ENCODE results near the gene NOTCH2.

NOTCH2 gene

GRCh38 chr1:119953266-119953998, 116.0 kb downstream of the NOTCH2 start:
- no peak overlapping the region for H3K27ac ChIP-seq
- H3K4me1 ChIP-seq = no peaks in the 10 kb centered on the region
- no peaks in the 10 kb centered on the region for H3K36me3 ChIP-seq (ENCODE audit: control insufficient read depth, insufficient read depth, low read length)
- H3K9me3 ChIP-seq (ENCODE audit: control insufficient read depth, low read length) = no peaks in the 10 kb centered on the region
- H3K9ac ChIP-seq = no peak overlapping the region
- no peak overlapping the region for H2AFZ ChIP-seq
- no peak overlapping the region for H3K4me2 ChIP-seq (ENCODE audit: low read length)
- H3K27me3 ChIP-seq (ENCODE audit: control insufficient read depth, insufficient read depth, low read length) = no peaks in the 10 kb centered on the region
- no peaks in the 10 kb centered on the region for H3K79me2 ChIP-seq
- H3K4me3 ChIP-seq (ENCODE audit: low read depth, low read length) = no peak overlapping the region
- TF ChIP-seq CTCF (IDR thresholded peaks at IDR 0.05) = no peak

DNA sequence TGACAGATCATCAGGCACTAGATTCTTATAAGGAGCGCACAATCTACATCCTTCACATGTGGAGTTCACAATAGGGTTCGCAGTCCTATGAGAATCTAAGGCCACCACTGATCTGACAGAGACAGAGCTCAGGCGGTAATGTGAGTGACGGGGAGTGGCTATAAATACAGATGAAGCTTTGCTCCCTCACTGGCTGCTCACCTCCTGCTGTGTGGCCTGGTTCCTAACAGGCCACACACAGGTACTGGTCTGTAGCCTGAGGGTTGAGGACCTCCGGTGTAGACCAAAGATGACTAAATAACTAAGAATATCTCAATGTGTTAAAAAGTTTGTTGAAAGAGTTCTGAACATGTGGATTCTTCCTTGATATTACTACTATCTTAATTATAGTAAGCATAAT, 117.0 kb downstream of the NOTCH2 start:
- H3K4me2 ChIP-seq (ENCODE audit: low read length) = no peak overlapping the region
- no peaks in the 10 kb centered on the region for H3K4me1 ChIP-seq
- no peak overlapping the region for H2AFZ ChIP-seq
- H3K79me2 ChIP-seq = no peaks in the 10 kb centered on the region
- no peak overlapping the region for H3K9ac ChIP-seq
- no peak overlapping the region for H3K27ac ChIP-seq
- H3K27me3 ChIP-seq (ENCODE audit: control insufficient read depth, insufficient read depth, low read length) = no peaks in the 10 kb centered on the region
- TF ChIP-seq CTCF (IDR thresholded peaks at IDR 0.05) = no peak
- H3K4me3 ChIP-seq (ENCODE audit: low read depth, low read length) = no peak overlapping the region
- no peaks in the 10 kb centered on the region for H3K36me3 ChIP-seq (ENCODE audit: control insufficient read depth, insufficient read depth, low read length)
- H3K9me3 ChIP-seq (ENCODE audit: control insufficient read depth, low read length) = no peaks in the 10 kb centered on the region

- no peaks in the 10 kb centered on the region for H3K4me1 ChIP-seq
- TF ChIP-seq CTCF (IDR thresholded peaks at IDR 0.05) = peak; percentile 71
- H3K79me2 ChIP-seq = no peaks in the 10 kb centered on the region
- H3K27me3 ChIP-seq (ENCODE audit: control insufficient read depth, insufficient read depth, low read length) = no peaks in the 10 kb centered on the region
- no peak overlapping the region for H2AFZ ChIP-seq
- H3K36me3 ChIP-seq (ENCODE audit: control insufficient read depth, insufficient read depth, low read length) = no peaks in the 10 kb centered on the region
- H3K4me3 ChIP-seq (ENCODE audit: low read depth, low read length) = no peak overlapping the region
- no peak overlapping the region for H3K27ac ChIP-seq
- H3K4me2 ChIP-seq (ENCODE audit: low read length) = no peak overlapping the region
- no peak overlapping the region for H3K9ac ChIP-seq
- no peaks in the 10 kb centered on the region for H3K9me3 ChIP-seq (ENCODE audit: control insufficient read depth, low read length)
Measured at GRCh38 chr1:119948342-119949214, 120.9 kb downstream of the NOTCH2 start.

DNA sequence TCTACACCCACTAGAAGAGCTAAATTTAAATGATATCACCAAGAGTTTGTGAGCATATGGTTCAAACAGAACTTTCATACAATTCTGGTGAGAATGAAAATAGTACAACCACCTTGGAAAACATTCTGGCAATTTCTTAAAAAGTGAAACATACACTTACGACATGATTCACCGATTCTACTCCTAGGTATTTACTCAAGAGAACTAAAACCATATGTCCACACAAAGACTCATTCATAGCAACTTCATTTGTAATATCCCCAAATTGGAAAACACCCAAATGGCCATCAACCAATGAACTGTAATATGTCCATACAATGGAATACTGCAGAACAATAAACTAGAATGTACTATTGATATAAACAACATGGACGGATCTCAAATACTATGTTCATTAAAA, 122.0 kb downstream of the NOTCH2 start:
- Histone ChIP-seq H3K79me2 (no peaks in the 10 kb centered on the region), H3K4me3 (ENCODE audit: low read depth, low read length) (no peak overlapping the region), H3K4me2 (ENCODE audit: low read length) (no peak overlapping the region), H3K9me3 (ENCODE audit: control insufficient read depth, low read length) (no peaks in the 10 kb centered on the region), H3K4me1 (no peaks in the 10 kb centered on the region), H3K9ac (no peak overlapping the region), H3K27ac (no peak overlapping the region), H3K27me3 (ENCODE audit: control insufficient read depth, insufficient read depth, low read length) (no peaks in the 10 kb centered on the region), H3K36me3 (ENCODE audit: control insufficient read depth, insufficient read depth, low read length) (no peaks in the 10 kb centered on the region), H2AFZ (no peak overlapping the region)
- TF ChIP-seq CTCF (IDR thresholded peaks at IDR 0.05) = no peak

All from parathyroid adenoma (tissue), 2 donors.